ENCODE measurements around the gene CADM1.

Gene CADM1

DNA sequence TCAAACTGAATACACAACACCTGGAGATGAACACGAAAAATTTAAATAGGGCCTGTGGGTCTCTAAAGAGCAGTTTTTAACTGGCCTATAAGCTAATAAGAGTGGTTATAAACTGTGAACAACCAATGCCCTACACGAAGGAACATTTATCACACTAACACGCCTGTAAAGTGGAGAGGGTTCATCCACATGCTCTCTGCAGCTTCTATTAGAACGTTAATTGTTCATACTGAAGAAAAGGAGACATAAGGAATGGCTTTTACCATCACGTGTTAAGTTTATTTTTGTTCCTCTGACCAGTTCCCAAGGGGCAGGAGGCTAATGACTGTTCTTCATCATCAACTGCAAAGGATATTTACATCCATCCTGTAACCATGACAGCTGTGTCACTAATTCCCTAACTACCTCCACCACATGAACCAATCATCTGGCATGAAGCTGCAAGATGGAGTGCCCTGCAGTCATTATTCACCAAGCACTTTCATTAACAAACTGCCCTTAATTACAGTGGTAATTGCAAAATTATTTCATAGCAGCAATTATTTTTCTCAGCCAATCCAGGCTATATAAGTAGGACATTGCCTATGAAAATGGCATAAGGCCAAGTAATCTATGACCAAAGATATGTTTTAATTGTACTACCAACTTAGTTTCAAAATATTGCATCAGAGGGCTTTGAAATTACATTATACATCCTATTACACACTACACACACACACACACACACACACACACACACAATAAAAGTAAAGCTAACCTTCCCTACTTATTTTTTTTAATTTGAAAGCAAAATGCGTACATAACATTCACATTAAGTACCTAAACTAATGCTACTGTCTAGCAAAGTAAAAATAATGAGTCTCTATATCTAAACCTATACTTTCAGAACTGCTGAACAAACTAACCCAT lies 186.7 kb downstream of the CADM1 start:
- no peak for DNase-seq (ENCODE audit: low read depth in 2 of 2)

- DNase-seq (ENCODE audit: low read depth in 2 of 2): no peak
These were observed 187.5 kb downstream of the CADM1 start for GRCh38 chr11:115316696-115317095.

- DNase-seq (ENCODE audit: low read depth in 2 of 2): no peak
These were observed 189.8 kb downstream of the CADM1 start for GRCh38 chr11:115314330-115314920.

DNA sequence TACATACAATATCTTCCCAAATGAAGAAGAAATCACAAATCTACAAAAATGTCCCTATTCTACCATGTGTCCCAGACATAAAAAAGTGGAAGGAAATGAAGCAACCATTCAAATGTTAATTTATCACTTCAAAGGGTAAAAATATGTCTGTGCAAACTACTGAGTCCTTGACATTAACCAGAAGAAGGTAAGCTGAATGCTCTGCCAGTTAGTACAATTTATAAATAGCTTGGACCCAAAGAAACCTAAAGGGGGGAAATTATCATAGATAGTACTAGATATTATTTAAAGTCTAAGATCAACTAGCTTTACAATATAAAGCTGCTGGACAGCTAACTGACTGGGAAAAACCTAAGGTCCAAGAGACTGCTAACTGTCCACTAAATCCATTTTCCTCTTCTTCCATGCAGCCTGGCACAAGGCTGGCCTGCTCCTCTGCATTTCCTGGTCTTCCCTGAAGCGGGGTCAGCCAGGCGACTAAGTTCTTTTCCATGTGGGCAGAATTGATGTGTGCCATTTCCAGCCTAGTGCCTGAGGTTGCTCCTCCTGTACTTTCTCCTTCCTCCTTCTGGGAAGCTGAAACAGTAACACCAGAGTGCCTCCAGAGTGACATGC lies 190.9 kb downstream of the CADM1 start:
- DNase-seq (ENCODE audit: low read depth in 2 of 2): no peak

DNA sequence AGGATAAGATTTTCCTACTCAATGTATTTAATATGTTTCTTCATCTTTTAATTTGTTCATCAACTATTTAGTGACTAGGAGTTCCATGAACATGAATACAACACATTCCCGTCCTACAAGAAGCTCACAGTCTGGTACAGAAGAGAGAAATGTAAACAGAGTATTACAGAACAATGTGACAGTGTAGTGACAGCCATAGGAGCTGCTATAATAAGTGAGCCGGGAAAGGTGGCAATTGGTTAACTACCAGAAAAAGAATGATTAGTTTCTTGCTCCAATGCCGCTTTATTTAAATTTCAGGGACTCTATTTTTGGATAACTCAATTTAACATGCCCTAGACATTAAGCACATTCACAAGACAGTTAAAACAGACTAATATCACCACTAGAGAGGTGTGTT lies 192.3 kb downstream of the CADM1 start:
- DNase-seq (ENCODE audit: low read depth in 2 of 2): no peak

- no peak for DNase-seq (ENCODE audit: low read depth in 2 of 2)
These were observed 197.5 kb downstream of the CADM1 start for GRCh38 chr11:115306689-115307088.

DNA sequence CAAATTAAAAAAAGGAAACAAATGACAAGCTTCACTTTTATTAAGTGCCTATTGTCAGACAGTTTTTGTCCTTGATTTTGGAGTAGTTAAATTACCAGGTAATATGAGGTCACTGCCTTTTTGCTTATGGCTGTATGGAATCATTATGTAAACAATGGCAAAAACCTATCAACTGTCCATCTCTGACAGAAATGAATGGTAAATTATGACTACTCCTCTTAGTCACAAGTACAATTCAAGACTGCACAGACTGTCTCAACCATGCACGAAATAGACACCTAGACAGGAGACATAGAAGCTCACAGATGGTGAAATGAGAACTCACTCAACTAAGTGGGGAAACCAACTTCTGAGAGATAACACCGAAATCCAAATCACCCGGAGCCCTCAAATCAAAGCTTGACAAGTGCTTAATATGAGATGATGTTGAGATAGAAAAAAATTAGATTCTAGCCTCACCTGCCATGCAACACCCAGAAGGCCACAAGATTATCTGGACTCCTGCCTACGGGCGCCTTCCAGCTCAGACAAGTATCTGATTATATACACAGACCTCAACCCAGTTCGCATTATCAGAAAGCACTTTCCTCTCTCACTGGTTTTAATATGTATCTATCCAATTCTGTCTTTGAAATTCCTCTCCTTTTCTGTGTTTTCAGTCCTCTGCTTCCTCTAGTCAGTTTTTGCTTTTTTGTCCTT lies 199.3 kb downstream of the CADM1 start:
- no peak for DNase-seq (ENCODE audit: low read depth in 2 of 2)

DNA sequence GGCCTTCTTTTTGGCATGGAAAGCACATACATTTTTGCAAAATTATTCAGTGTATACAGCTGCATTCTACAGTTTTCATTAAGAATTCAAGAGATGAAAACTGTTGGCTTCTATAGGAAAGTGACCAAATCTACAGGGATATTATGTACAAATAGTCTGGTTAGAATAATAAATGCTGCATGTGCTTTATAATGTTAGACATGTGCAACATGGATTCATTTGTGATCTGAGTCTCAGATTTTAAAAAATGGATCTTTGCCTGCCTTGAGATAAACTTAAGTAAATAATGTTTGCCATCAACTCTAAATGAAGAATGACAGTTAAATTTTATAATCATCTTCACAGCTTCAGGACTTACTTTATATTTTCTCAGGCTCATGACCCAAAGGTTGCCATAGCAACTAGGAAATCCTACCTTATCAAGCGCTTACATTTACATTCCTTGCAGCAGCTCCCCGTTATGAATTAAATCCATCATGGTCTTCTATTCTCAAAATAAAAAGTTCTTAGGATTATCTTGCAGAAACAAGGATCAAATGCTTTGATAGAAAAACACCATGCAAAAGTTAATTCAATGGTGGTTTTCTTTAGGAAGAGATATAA lies 200.2 kb downstream of the CADM1 start:
- no peak for DNase-seq (ENCODE audit: low read depth in 2 of 2)

DNA sequence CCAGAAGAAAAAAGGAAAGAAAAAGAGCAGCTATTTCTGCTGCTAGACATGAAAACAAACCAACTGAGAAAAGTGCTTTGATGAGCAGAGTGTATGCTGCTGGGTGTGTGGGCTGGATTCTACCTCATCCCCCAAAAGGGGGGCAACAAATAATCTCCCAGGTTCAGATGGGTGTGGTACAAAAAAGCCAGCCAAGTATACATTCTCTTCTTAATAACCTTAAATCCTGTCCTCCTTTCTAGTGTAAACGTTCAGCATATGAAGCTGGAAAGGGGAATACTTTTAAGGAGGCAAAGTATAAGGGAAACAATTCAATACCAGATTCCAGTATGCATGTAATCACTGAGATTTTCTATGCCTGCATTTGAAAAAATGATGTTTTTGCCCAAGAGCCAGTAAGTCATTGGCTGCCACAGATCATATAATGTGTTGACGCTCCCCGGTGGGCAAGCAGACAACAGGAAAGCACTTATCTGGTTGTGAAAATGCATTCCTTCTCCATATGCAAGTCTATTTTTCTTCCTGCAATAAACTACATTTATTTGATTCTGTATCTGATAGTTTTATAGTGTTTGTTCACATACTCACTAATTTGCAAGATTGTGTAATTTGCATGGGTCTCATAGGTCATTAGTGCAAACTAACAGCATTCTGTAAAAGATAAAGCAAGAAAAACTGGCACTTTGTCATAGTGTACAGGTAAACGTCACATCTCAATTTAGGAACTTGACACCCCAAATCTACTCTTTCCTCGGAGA lies 201.1 kb downstream of the CADM1 start:
- DNase-seq (ENCODE audit: low read depth in 2 of 2): no peak

GRCh38 chr11:115300660-115301428 lies 203.4 kb downstream of the CADM1 start:
- no peak for DNase-seq (ENCODE audit: low read depth in 2 of 2)

GRCh38 chr11:115298300-115299012 lies 205.8 kb downstream of the CADM1 start:
- no peak for DNase-seq (ENCODE audit: low read depth in 2 of 2)

GRCh38 chr11:115297330-115297729 lies 206.9 kb downstream of the CADM1 start:
- DNase-seq (ENCODE audit: low read depth in 2 of 2): no peak

DNA sequence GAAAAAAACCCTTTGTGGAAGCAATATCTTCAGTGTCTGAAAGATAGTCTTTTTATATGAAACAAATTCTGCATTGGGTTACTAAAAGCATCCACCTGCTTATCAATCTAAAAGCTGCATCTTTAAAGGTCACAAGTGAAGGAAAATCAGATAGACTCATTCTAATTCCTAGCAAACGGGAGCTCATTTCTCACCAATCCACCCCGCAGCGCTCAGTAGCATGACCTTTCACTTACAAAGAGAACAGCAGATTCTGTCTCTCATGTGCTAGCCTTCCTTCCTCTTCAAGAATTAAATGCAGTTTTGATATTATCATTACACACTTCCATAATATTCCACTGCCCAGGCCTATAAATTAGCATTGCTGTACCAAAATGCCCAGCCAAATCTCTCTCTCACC lies 212.9 kb downstream of the CADM1 start:
- no peak for DNase-seq (ENCODE audit: low read depth in 2 of 2)

- no peak for DNase-seq (ENCODE audit: low read depth in 2 of 2)
These were observed 213.3 kb downstream of the CADM1 start for GRCh38 chr11:115290893-115291292.

DNA sequence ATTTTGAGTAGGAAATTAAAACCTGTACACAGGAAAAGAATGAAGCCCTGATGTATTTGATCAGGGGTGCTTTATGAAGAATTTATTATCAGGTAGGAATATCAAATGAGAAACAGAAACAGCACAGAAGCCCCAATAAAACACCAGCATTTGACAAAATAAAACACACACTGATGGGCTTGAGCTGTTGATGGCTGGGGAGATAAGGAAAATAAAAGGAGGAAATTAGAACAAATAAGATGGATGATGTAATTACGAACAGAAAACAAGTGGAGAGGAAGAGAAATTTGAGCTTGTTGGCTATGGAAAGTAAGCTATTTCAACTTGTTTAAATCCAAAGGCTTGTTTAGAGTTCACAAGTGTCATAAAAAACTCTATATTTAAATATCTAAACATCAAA lies 213.7 kb downstream of the CADM1 start:
- DNase-seq (ENCODE audit: low read depth in 2 of 2): no peak

DNA sequence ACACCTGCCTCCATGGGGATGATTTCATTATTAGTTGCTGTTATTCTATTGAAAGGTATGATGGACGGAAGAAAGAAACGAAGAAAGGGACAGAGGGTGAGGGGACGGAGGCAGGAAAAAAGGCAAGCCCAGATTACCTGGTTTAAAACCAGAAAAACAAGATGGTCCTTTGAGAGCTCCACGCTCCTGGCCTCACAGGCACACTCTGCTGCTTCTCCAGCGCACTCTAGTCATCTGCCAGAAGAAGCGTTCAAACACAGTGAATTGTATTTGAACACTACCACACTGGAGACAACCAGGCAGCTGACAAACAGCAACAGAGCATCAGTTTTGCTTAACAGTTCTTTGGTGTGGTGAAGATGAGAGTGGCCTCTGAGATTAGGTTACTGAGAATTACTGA lies 216.9 kb downstream of the CADM1 start:
- no peak for DNase-seq (ENCODE audit: low read depth in 2 of 2)

- no peak for DNase-seq (ENCODE audit: low read depth in 2 of 2)
These were observed 217.6 kb downstream of the CADM1 start for GRCh38 chr11:115286614-115287013.

DNA sequence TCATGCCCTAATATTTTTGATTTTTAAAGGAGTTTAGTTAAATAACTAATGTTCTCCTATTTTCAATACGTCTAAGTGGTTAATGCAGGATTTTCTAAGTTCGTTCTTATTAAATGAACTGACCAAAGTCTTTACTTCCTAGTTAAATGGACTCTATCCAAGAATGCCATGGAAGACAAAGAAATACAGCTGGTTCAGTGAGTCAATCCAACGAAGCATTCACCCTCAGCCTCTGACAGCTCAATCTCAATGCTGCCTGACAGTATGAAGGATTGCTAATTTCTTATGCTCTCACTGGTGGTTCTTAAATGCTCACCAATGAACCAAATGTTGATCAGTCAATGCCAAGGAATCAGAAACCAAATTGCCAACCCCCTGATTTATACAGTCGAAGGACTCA lies 219.4 kb downstream of the CADM1 start:
- no peak for DNase-seq (ENCODE audit: low read depth in 2 of 2)

- DNase-seq (ENCODE audit: low read depth in 2 of 2): no peak
These were observed 221.3 kb downstream of the CADM1 start for GRCh38 chr11:115282923-115283322.

GRCh38 chr11:115280775-115281174 lies 223.4 kb downstream of the CADM1 start:
- DNase-seq (ENCODE audit: low read depth in 2 of 2): no peak
